GM18519 (cell line): ENCODE measurements around the gene CCP110.
"Not testable (repeated sequence)": the region's sequence is repeated elsewhere in the genome, so short reads cannot be mapped to it uniquely, and the experiment has no call there.

Experiments
- ATAC-seq: cut with Tn5 transposase; IDR thresholded peaks from one replicate; pipeline ENCODE4 v1.9.1; 2021; ENCODE audit warnings: mild to moderate bottlenecking, moderate library complexity; ENCODE audit not compliant: unreplicated experiment, low FRiP score

CCP110 gene

GRCh38 chr16:19543278-19543996 lies 19.7 kb downstream of the CCP110 start:
- ATAC-seq = not testable (repeated sequence)

GRCh38 chr16:19548144-19548543 lies 24.4 kb downstream of the CCP110 start:
- ATAC-seq = no peak

GRCh38 chr16:19549673-19550072 lies 25.9 kb downstream of the CCP110 start:
- no peak for ATAC-seq

- ATAC-seq = peak; percentile 86
Measured at GRCh38 chr16:19555186-19555937, 31.6 kb downstream of the CCP110 start, which contains the start of gene VPS35L. Gene VPS35L (plus strand): TSS chr16:19555703. CDS start chr16:19555730, 27 bp downstream.

- no peak for ATAC-seq
Measured at GRCh38 chr16:19555938-19556771, 32.4 kb downstream of the CCP110 start.

GRCh38 chr16:19559242-19559910 lies 35.6 kb downstream of the CCP110 start:
- ATAC-seq = no peak

GRCh38 chr16:19560078-19560477 lies 36.3 kb downstream of the CCP110 start:
- ATAC-seq = no peak

GRCh38 chr16:19563377-19563776 lies 39.6 kb downstream of the CCP110 start:
- ATAC-seq = no peak

- no peak for ATAC-seq
Measured at GRCh38 chr16:19566362-19566761, 42.6 kb downstream of the CCP110 start.

GRCh38 chr16:19567560-19567959 lies 43.8 kb downstream of the CCP110 start:
- ATAC-seq = no peak

GRCh38 chr16:19573997-19574396 lies 50.3 kb downstream of the CCP110 start:
- ATAC-seq = no peak

GRCh38 chr16:19574615-19575014 lies 50.9 kb downstream of the CCP110 start:
- no peak for ATAC-seq

- no peak for ATAC-seq
Measured at GRCh38 chr16:19578378-19578971, 54.7 kb downstream of the CCP110 start.

GRCh38 chr16:19582050-19582831 lies 58.5 kb downstream of the CCP110 start:
- no peak for ATAC-seq

- no peak for ATAC-seq
Measured at GRCh38 chr16:19583665-19584300, 60.0 kb downstream of the CCP110 start.

GRCh38 chr16:19588661-19589060 lies 64.9 kb downstream of the CCP110 start:
- ATAC-seq = no peak

- no peak for ATAC-seq
Measured at GRCh38 chr16:19589106-19589505, 65.4 kb downstream of the CCP110 start.

GRCh38 chr16:19589771-19590302 lies 66.1 kb downstream of the CCP110 start:
- ATAC-seq = no peak
